NCI-H1417 (cell line): ENCODE data around the gene RSKR.
"Not testable (repeated sequence)": the region's sequence is repeated elsewhere in the genome, so short reads cannot be mapped to it uniquely, and the experiment has no call there.

Experiments
- DNase-seq, 3 experiments: peaks; one replicate each; lab custom pipeline; 2025; lab: John Stamatoyannopoulos, UW

Gene RSKR, protein sequence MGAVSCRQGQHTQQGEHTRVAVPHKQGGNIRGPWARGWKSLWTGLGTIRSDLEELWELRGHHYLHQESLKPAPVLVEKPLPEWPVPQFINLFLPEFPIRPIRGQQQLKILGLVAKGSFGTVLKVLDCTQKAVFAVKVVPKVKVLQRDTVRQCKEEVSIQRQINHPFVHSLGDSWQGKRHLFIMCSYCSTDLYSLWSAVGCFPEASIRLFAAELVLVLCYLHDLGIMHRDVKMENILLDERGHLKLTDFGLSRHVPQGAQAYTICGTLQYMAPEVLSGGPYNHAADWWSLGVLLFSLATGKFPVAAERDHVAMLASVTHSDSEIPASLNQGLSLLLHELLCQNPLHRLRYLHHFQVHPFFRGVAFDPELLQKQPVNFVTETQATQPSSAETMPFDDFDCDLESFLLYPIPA

GRCh38 chr17:28613931-28614381 is at the start of gene RSKR:
Gene RSKR (minus strand): TSS chr17:28614185. CDS start chr17:28614161, 24 bp downstream.
- DNase-seq: no peak

- DNase-seq: no peak
Observed at GRCh38 chr17:28663723-28664122, 49.7 kb upstream of the RSKR start.

DNA sequence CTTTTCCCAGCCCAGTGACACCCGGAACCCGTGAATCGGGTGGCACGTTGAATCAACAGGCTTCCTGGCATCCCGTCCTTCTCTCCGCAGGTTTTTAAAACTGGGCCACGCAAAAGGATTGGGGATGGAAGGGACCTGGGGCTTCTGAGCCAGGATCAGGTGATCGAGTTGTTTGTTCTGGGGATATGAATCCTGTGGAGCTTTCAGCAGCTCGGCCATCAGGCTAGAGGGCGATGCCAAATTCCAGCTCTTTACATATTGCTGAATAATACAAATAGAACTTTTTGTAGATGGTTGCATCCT is 48.5 kb upstream of the RSKR start:
- no peak for DNase-seq

DNA sequence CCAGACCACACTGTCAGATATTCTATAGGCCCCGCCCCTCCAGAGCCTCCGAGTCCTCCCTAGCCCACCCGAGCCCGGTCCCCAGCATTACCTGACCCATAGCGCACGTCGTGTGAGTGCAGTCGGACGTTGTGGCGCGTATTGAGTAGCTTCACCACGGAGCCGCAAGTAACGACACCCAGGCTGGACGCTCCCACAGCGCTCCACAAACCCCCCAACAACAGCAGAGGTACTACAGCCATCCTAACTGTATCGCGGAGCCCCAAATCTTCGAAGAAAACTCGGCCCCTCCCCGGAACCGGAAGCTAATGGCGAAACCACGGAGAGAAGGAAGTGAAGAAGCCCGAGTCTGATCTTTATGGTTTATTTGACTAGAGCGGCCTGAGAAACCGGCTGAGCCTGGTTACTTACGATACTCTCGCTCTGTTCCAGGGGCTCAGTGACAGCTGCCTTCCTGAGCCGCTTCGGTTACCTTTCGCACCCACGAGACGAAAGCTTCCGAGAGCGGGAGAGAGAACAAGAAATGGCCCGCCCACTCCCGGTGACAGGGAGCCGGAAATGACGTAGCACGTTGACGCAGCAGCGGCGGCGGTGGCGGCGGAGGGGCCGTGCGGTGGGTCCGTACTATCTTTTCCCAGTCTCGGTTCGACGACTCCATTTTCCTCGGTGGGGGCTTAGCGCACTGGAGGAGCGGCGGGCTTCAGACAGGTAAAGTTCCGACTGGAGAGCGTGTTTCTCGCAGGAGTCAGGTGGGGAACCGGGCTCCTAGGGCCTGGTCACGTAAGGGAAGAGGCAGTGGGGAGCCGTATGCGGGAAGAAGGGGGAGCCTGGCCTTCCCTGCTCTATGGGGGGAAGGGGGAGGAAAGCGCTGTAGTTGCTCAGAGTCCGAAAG is 47.9 kb upstream of the RSKR start, which contains the start of the genes SDF2 and SUPT6H:
Gene SDF2 (minus strand): TSS at position 272 of the 892 bp plus-strand sequence. CDS start 30 bp downstream, at position 242.
Gene SUPT6H (plus strand): TSS at position 571 of the 892 bp plus-strand sequence. CDS start 11,197 bp downstream, outside the sequence.
- DNase-seq: peak; percentile 88 to 96 (median 94)

DNA sequence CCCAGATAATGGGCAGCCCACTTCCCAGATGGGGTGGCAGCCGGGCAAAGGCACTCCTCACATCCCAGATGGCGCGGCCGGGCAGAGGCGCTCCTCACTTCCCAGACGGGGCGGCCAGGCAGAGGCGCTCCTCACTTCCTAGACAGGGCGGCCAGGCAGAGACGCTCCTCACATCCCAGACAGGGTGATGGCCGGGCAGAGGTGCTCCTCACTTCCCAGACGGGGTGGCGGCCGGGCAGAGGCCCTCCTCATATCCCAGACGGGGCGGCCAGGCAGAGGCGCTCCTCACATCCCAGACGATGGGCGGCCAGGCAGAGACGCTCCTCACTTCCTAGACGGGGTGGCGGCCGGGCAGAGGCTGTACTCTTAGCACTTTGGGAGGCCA is 45.5 kb upstream of the RSKR start:
- DNase-seq: not testable (repeated sequence)

GRCh38 chr17:28658766-28659496 is 44.9 kb upstream of the RSKR start:
- not testable (repeated sequence) for DNase-seq

GRCh38 chr17:28658342-28658741 is 44.4 kb upstream of the RSKR start:
- DNase-seq: not testable (repeated sequence)

GRCh38 chr17:28657756-28658155 is 43.8 kb upstream of the RSKR start:
- DNase-seq: no peak

GRCh38 chr17:28655160-28655559 is 41.2 kb upstream of the RSKR start:
- DNase-seq: no peak

- no peak for DNase-seq
Observed at GRCh38 chr17:28648698-28649097, 34.7 kb upstream of the RSKR start.

GRCh38 chr17:28646039-28646754 is 32.2 kb upstream of the RSKR start:
- DNase-seq: no peak

DNA sequence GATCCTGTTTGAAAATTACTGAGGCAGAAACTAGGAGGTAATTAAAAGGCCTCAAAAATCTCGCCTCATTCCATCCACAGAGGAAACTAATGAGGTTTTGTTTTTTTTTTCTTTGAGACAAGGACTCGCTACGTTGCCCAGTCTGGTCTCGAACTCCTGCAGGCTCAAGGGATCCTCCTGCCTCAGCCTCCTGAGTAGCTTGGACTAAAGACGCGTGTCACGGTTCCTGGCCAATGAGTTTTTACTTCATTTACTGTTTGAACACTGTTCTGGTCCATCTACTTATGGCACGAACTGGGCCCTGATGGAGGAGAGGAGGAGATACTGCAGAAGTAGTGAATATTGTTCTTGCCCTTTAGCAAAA is 31.6 kb upstream of the RSKR start:
- DNase-seq: no peak

DNA sequence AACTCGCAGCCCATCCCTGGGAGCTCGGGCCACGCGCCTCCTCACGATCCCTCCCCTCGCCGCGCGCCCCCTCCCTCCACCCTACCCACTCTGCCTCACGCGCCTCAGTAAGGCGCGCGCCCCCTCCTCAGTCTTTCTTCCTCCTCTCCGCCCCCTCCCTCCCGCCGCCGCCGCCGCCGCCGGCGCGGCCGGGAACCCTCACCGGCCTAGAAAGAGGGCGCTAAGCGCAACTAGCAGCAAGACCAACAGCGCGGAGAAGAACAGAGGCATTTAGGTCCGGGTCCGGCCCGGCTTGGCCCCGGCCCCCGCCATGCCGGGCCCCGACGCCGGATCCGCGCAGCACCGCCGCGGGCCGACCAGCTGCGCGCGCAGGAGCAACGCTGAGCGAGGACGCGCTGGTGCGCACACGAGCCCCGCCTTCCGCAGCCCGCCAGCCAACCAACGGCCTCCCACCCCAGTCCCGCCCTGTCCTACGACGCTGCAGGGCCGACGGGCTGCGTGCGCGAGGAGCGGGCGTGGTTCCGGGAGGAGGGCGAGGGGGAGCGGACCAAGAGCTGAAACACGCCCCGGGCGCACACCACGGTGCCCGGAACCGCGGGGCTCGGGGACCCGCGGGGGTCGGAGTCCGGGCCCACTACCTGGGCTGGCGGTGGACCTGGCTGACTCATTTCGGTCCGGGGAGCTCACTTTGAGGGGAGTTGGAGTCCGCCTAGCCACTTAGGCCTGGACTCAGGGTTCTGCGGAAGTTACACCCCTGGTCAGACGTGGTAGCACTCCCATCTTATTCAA is 31.0 kb upstream of the RSKR start, which contains the start of gene BLTP2:
Gene BLTP2 (minus strand): TSS at position 372 of the 789 bp plus-strand sequence. CDS start 102 bp downstream, at position 270.
- DNase-seq: peak; percentile 92 to 95 (median 94)

GRCh38 chr17:28643983-28644786 is 30.2 kb upstream of the RSKR start:
- peak; percentile 35 to 66 (median 37) for DNase-seq

DNA sequence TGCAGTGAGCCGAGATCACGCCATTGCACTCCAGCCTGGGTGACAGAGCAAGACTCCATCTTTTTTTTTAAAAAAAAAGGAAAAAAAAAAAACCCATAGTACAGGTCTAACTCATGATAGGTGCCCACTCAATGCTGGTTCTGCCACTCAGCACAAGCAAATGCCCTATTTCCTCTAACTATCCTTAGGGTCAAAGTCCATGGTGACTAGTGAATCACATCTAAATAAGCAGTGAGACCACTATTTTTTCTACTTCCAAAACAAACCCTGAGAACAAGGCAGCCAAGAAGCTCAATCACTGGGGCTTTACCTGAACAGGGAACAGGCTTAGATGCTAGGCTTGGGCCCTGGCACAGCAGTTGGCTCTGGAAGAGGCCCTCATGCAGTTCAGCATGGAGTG is 27.6 kb upstream of the RSKR start:
- DNase-seq: no peak

GRCh38 chr17:28635506-28635905 is 21.5 kb upstream of the RSKR start:
- DNase-seq: no peak

- DNase-seq: peak in 1 of 3 experiments; percentile 77
Observed at GRCh38 chr17:28634206-28634865, 20.4 kb upstream of the RSKR start.

GRCh38 chr17:28626818-28627217 is 12.8 kb upstream of the RSKR start:
- no peak for DNase-seq

GRCh38 chr17:28624148-28624547 is 10.2 kb upstream of the RSKR start:
- no peak for DNase-seq
